SK-N-SH (cell line): Measurements from ENCODE around the gene LTK. TPM values are rescaled to one million over a fixed set of nuclear protein-coding genes. Genes with fewer than 3 reads are reported as not detected.

Source experiments
- CTCF ChIA-PET: fragments of 300-600, 350-600 bp; formaldehyde crosslinking; extraction: SDS; loops from one replicate; lab custom pipeline; 2021; lab: Yijun Ruan, JAX
- POLR2A ChIA-PET: fragments of 350-600 bp; sonication (Branson Sonifier 250); formaldehyde crosslinking; extraction: SDS; loops from one replicate; lab custom pipeline; 2020; ENCODE audit warnings: antibody characterized with exemption, inconsistent platforms; lab: Yijun Ruan, JAX
- DNase-seq: peaks from one replicate; pipeline ENCODE4 v3.0.0; 2012
- H2AFZ ChIP-seq: fragments of 200-600 bp; sonication (generic); 2 replicates; pipeline ENCODE4 v1.8.1; 2016; ENCODE audit warnings: antibody characterized with exemption, mild to moderate bottlenecking, low read depth
- H3F3A ChIP-seq: fragments of 200-600 bp; sonication (generic); replicated peaks from 2 replicates; pipeline ENCODE3; 2016; ENCODE audit warnings: antibody characterized with exemption, mild to moderate bottlenecking; ENCODE audit not compliant: insufficient read depth
- H3K27ac ChIP-seq, 2 experiments: fragments of 200-500 bp in 1 of 2; fragments of 200-600 bp in 1 of 2; sonication (Bioruptor generic) in 1 of 2; sonication (generic), shearing (Covaris generic) in 1 of 2; 2 replicates each; pipeline versions ENCODE4 v1.5.1 to v1.6.1; 2014 to 2016; ENCODE audit warnings: low read depth in 2 of 2, inconsistent platforms in 1 of 2, low read length in 1 of 2, mild to moderate bottlenecking in 1 of 2, mixed read lengths in 1 of 2
- H3K27me3 ChIP-seq: fragments of 200-600 bp; sonication (generic), shearing (Covaris generic); 2 replicates; pipeline ENCODE4 v1.6.1; 2016; ENCODE audit warnings: mixed run types; ENCODE audit not compliant: insufficient read depth
- H3K36me3 ChIP-seq, 2 experiments: fragments of 200-500 bp in 1 of 2; fragments of 200-600 bp in 1 of 2; sonication (Bioruptor generic) in 1 of 2; sonication (generic) in 1 of 2; replicated peaks in 1 of 2; 2 replicates each; pipeline versions ENCODE3 to v1.5.1; 2014 to 2016; ENCODE audit warnings: low read length in 1 of 2, mild to moderate bottlenecking in 1 of 2; ENCODE audit not compliant: insufficient read depth in 2 of 2, control insufficient read depth in 1 of 2
- H3K4me1 ChIP-seq, 2 experiments: fragments of 200-500 bp in 1 of 2; fragments of 200-600 bp in 1 of 2; sonication (Bioruptor generic) in 1 of 2; sonication (generic), shearing (Covaris generic) in 1 of 2; 2 replicates each; pipeline versions ENCODE4 v1.5.1 to v1.6.1; 2014 to 2016; ENCODE audit warnings: low read depth in 1 of 2, low read length in 1 of 2, mixed run types in 1 of 2; ENCODE audit not compliant: insufficient read depth in 2 of 2, control insufficient read depth in 1 of 2
- H3K4me2 ChIP-seq: fragments of 200-600 bp; sonication (generic), shearing (Covaris generic); 2 replicates; pipeline ENCODE4 v1.6.1; 2017; ENCODE audit warnings: mixed run types
- H3K4me3 ChIP-seq, 2 experiments: fragments of 200-500 bp in 1 of 2; fragments of 200-600 bp in 1 of 2; sonication (Bioruptor generic) in 1 of 2; sonication (generic), shearing (Covaris generic) in 1 of 2; 2 replicates each; pipeline versions ENCODE4 v1.5.1 to v1.8.1; 2014 to 2016; ENCODE audit warnings: low read depth in 2 of 2, inconsistent platforms in 1 of 2, low read length in 1 of 2, mild to moderate bottlenecking in 1 of 2, mixed read lengths in 1 of 2, moderate library complexity in 1 of 2
- H3K79me2 ChIP-seq: fragments of 200-600 bp; sonication (generic); 2 replicates; pipeline ENCODE4 v1.8.1; 2017; ENCODE audit warnings: mild to moderate bottlenecking; ENCODE audit not compliant: insufficient read depth
- H3K9ac ChIP-seq: fragments of 200-600 bp; sonication (generic); 2 replicates; pipeline ENCODE4 v1.6.1; 2017; ENCODE audit warnings: mixed run types
- H3K9me2 ChIP-seq: fragments of 200-600 bp; sonication (generic); 2 replicates; pipeline ENCODE4 v1.6.1; 2017; ENCODE audit warnings: mixed run types
- H3K9me3 ChIP-seq: fragments of 200-600 bp; sonication (generic); 2 replicates; pipeline ENCODE4 v1.6.1; 2017; ENCODE audit warnings: mixed run types, mild to moderate bottlenecking, moderate library complexity
- H4K20me1 ChIP-seq: fragments of 200-600 bp; sonication (generic); 2 replicates; pipeline ENCODE4 v1.6.1; 2017; ENCODE audit warnings: mild to moderate bottlenecking, mixed run types; ENCODE audit not compliant: insufficient read depth
- CTCF ChIP-seq: fragments of 200-600 bp; sonication (generic); IDR thresholded peaks from 2 replicates; pipeline ENCODE4 v1.6.1; 2017; ENCODE audit warnings: antibody characterized with exemption, mild to moderate bottlenecking, moderate library complexity
- EZH2phosphoT487 ChIP-seq: fragments of 200-600 bp; sonication (generic); IDR thresholded peaks from 2 replicates; pipeline ENCODE4 v1.6.1; 2017; ENCODE audit warnings: low read depth, mixed run types, mild to moderate bottlenecking, antibody characterized with exemption, moderate library complexity, borderline replicate concordance
- GATA2 ChIP-seq: sonication (generic); formaldehyde crosslinking; IDR thresholded peaks from 2 replicates; pipeline ENCODE4 v1.5.0; 2020; ENCODE audit warnings: mild to moderate bottlenecking, missing genetic modification reagents
- IRF3 ChIP-seq: fragments of 150-350 bp; IDR thresholded peaks from 2 replicates; pipeline ENCODE4 v1.6.1; 2016; ENCODE audit warnings: mild to moderate bottlenecking, low read depth, low read length
- JUND ChIP-seq: IDR thresholded peaks from 2 replicates; pipeline ENCODE4 v1.4.0; 2012
- MXI1 ChIP-seq: IDR thresholded peaks from 2 replicates; pipeline ENCODE4 v1.6.1; 2012; ENCODE audit warnings: mild to moderate bottlenecking, low read depth, low read length, improper control_type of control experiment
- NRF1 ChIP-seq: IDR thresholded peaks from 2 replicates; pipeline ENCODE4 v1.6.1; 2012; ENCODE audit warnings: low read depth, mild to moderate bottlenecking, low read length
- POLR2AphosphoS5 ChIP-seq: IDR thresholded peaks from 2 replicates; pipeline ENCODE4 v1.6.1; 2012; ENCODE audit warnings: low read depth, low read length
- RAD21 ChIP-seq: IDR thresholded peaks from 2 replicates; pipeline ENCODE4 v1.6.1; 2012; ENCODE audit warnings: mild to moderate bottlenecking, low read length
- SMC3 ChIP-seq: IDR thresholded peaks from 2 replicates; pipeline ENCODE4 v1.6.1; 2012; ENCODE audit warnings: low read depth, low read length, improper control_type of control experiment
- TCF12 ChIP-seq: IDR thresholded peaks from 2 replicates; pipeline ENCODE4 v1.4.0; 2012
- TEAD4 ChIP-seq: IDR thresholded peaks from 2 replicates; pipeline ENCODE4 v1.4.0; 2012; ENCODE audit warnings: mild to moderate bottlenecking, borderline replicate concordance; ENCODE audit not compliant: insufficient read depth
- USF1 ChIP-seq: IDR thresholded peaks from 2 replicates; pipeline ENCODE4 v1.4.0; 2012; ENCODE audit warnings: low read depth, borderline replicate concordance
- YY1 ChIP-seq: IDR thresholded peaks from 2 replicates; pipeline ENCODE4 v1.4.0; 2012; ENCODE audit warnings: low read depth, mild to moderate bottlenecking
- WGBS: methylation state at CpG from one replicate; pipeline ENCODE4 v1.1.6; 2017; ENCODE audit warnings: low lambda C conversion rate; 5-methylcytosine and 5-hydroxymethylcytosine counted together
- polyA plus RNA-seq, 3 experiments: library from polyadenylated mRNA; depleted of rRNA; stranded (reverse); fragments of >200 nt; gene quantifications; 2 replicates each; pipeline ENCODE4 v1.2.3, GENCODE V29; 2012
- TF ChIP-seq, protein P1 (sequence below): fragments of 150-350 bp; IDR thresholded peaks from 2 replicates; pipeline ENCODE4 v1.6.1; 2017; ENCODE audit warnings: antibody characterized with exemption, low read length, low read depth, borderline replicate concordance

LTK gene
- polyA plus RNA-seq, 1 of the 3 experiments (the other 2 are of a cell fraction) = 0.07 TPM

DNA sequence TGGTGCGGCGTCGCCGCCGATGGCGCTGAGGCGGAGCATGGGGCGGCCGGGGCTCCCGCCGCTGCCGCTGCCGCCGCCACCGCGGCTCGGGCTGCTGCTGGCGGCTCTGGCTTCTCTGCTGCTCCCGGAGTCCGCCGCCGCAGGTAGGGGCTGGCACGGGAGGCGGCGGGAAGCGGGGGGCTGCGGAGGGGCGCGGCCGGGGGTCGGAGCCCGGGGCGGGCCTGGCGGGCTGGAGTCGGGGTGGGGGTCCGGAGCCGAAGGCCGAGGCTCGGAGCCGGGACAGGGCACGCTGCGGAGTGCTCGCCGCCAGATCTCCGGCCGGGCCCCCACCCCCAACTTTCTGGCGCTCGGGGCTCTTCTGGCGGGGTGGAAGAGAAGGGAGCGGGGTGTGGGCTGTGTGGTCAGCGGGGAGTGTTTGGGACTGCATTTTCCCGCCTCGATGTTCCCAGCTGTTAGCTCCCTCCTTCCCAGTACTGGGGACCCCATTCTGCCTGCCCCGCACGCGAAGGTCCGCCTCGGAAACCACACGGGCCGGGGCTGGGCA, 45.7 kb upstream of the LTK start:
- H3K27ac ChIP-seq = no peak overlapping the region
- H2AFZ ChIP-seq = peak overlapping the region; percentile 89; the same call in 1 of the 2 replicates
- TF ChIP-seq IRF3 (no peak), YY1 (no peak), EZH2phosphoT487 (no peak), MXI1 (no peak), JUND (no peak), NRF1 (no peak), USF1 (no peak), SMC3 (no peak), TCF12 (no peak), TEAD4 (no peak), CTCF (no peak), RAD21 (no peak), POLR2AphosphoS5 (no peak), GATA2 (no peak)
- TF ChIP-seq, protein P1, sequence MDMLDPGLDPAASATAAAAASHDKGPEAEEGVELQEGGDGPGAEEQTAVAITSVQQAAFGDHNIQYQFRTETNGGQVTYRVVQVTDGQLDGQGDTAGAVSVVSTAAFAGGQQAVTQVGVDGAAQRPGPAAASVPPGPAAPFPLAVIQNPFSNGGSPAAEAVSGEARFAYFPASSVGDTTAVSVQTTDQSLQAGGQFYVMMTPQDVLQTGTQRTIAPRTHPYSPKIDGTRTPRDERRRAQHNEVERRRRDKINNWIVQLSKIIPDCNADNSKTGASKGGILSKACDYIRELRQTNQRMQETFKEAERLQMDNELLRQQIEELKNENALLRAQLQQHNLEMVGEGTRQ = no peak
- DNase-seq = peak; percentile 66
- H3K4me1 ChIP-seq = peaks cover 4 to 27% of the 10 kb centered on the region in 2 experiments; a peak in 3 of 4 replicates
- ChIA-PET CTCF (interaction anchor here (1.0 to 3.3 kb wide), 2 partner anchors 45 to 93 kb away, joined by 3 to 10 read pairs; no protein-coding TSS in a partner anchor), POLR2A (no interaction called here)
- no peaks in the 10 kb centered on the region for H3K9me3 ChIP-seq
- H3K4me2 ChIP-seq = peak overlapping the region; percentile 97
- no peaks in the 10 kb centered on the region for H3K27me3 ChIP-seq
- H3K9me2 ChIP-seq = no peaks in the 10 kb centered on the region
- no CpG with 5 or more reads among the region's 60 CpGs for WGBS
- peak overlapping the region; percentile 58 to 76 for H3K4me3 ChIP-seq
- H3K36me3 ChIP-seq = no peaks in the 10 kb centered on the region
- peaks cover 23% of the 10 kb centered on the region for H3F3A ChIP-seq
- no peaks in the 10 kb centered on the region for H4K20me1 ChIP-seq
- H3K79me2 ChIP-seq = no peaks in the 10 kb centered on the region
- H3K9ac ChIP-seq = peak overlapping the region; percentile 63
